GM18502 (cell line): Measurements from ENCODE around the gene TMEM125.

Experiments
- ATAC-seq: cut with Tn5 transposase; IDR thresholded peaks from one replicate; pipeline ENCODE4 v1.9.1; 2021; ENCODE audit warnings: mild to moderate bottlenecking; ENCODE audit not compliant: unreplicated experiment, poor library complexity

The TMEM125 gene

GRCh38 chr1:43272576-43273571 lies 3.1 kb downstream of the TMEM125 start:
- ATAC-seq = no peak

GRCh38 chr1:43273708-43274107 lies 3.9 kb downstream of the TMEM125 start:
- no peak for ATAC-seq

- no peak for ATAC-seq
These were observed 4.5 kb downstream of the TMEM125 start for GRCh38 chr1:43274125-43274803.

- ATAC-seq = no peak
These were observed 5.0 kb downstream of the TMEM125 start for GRCh38 chr1:43274804-43275180.

GRCh38 chr1:43275826-43276620 lies 6.2 kb downstream of the TMEM125 start:
- ATAC-seq = no peak

GRCh38 chr1:43276673-43277072 lies 6.9 kb downstream of the TMEM125 start:
- no peak for ATAC-seq

- ATAC-seq = no peak
These were observed 7.5 kb downstream of the TMEM125 start for GRCh38 chr1:43277116-43277876.

GRCh38 chr1:43279161-43279560 lies 9.4 kb downstream of the TMEM125 start:
- no peak for ATAC-seq

GRCh38 chr1:43279666-43280065 lies 9.9 kb downstream of the TMEM125 start:
- no peak for ATAC-seq

GRCh38 chr1:43280692-43281091 lies 10.9 kb downstream of the TMEM125 start:
- no peak for ATAC-seq

GRCh38 chr1:43282220-43283195 lies 12.7 kb downstream of the TMEM125 start:
- no peak for ATAC-seq

- ATAC-seq = no peak
These were observed 14.3 kb downstream of the TMEM125 start for GRCh38 chr1:43284065-43284464.

- ATAC-seq = no peak
These were observed 14.8 kb downstream of the TMEM125 start for GRCh38 chr1:43284546-43285110.

GRCh38 chr1:43285269-43285990 lies 15.6 kb downstream of the TMEM125 start, which contains the start of gene C1orf210:
Gene C1orf210 (minus strand): TSS chr1:43285581. CDS start chr1:43283270, 2,311 bp downstream.
- ATAC-seq = no peak

GRCh38 chr1:43286115-43286514 lies 16.3 kb downstream of the TMEM125 start:
- ATAC-seq = no peak

- no peak for ATAC-seq
These were observed 16.8 kb downstream of the TMEM125 start for GRCh38 chr1:43286533-43286932.

GRCh38 chr1:43288058-43288784 lies 18.4 kb downstream of the TMEM125 start:
- ATAC-seq = no peak
